Fibroblast of gingiva (primary cell): Measurements from ENCODE around the gene EXD3.
A peak's percentile ranks its signal among the peaks of the same experiment; 100 is the strongest.

Experiments
- DNase-seq: peaks from one replicate; pipeline ENCODE4 v3.0.0-alpha.2; 2011; ENCODE audit warnings: low read depth

Gene EXD3

GRCh38 chr9:137306066-137306849 lies 116.7 kb downstream of the EXD3 start:
- no peak for DNase-seq

GRCh38 chr9:137305798-137306065 lies 117.2 kb downstream of the EXD3 start:
- DNase-seq = no peak

GRCh38 chr9:137305060-137305797 lies 117.7 kb downstream of the EXD3 start:
- DNase-seq = no peak

- no peak for DNase-seq
Measured at GRCh38 chr9:137304383-137305059, 118.4 kb downstream of the EXD3 start.

GRCh38 chr9:137303893-137304382 lies 119.0 kb downstream of the EXD3 start:
- no peak for DNase-seq

GRCh38 chr9:137303151-137303892 lies 119.6 kb downstream of the EXD3 start:
- no peak for DNase-seq

GRCh38 chr9:137302449-137303150 lies 120.4 kb downstream of the EXD3 start:
- no peak for DNase-seq

- DNase-seq = peak; percentile 54
Measured at GRCh38 chr9:137302118-137302448, 120.9 kb downstream of the EXD3 start, which contains the start of gene NRARP. Gene NRARP (minus strand): TSS chr9:137302271. CDS start chr9:137301928, 343 bp downstream.

- DNase-seq = peak; percentile 22
Measured at GRCh38 chr9:137301081-137301947, 121.6 kb downstream of the EXD3 start.

- no peak for DNase-seq
Measured at GRCh38 chr9:137300567-137301080, 122.3 kb downstream of the EXD3 start.

GRCh38 chr9:137299938-137300337 lies 123.0 kb downstream of the EXD3 start:
- no peak for DNase-seq

GRCh38 chr9:137299203-137299565 lies 123.8 kb downstream of the EXD3 start:
- no peak for DNase-seq

- no peak for DNase-seq
Measured at GRCh38 chr9:137298401-137299202, 124.4 kb downstream of the EXD3 start.

- DNase-seq = no peak
Measured at GRCh38 chr9:137297966-137298365, 125.0 kb downstream of the EXD3 start.

- DNase-seq = no peak
Measured at GRCh38 chr9:137296670-137297664, 126.0 kb downstream of the EXD3 start.

GRCh38 chr9:137295849-137296669 lies 126.9 kb downstream of the EXD3 start:
- no peak for DNase-seq

GRCh38 chr9:137295238-137295811 lies 127.6 kb downstream of the EXD3 start:
- DNase-seq = no peak
